Esophagus squamous epithelium (tissue), 4 donors: ENCODE results near the gene KCNAB1.

Experiments used
- CTCF ChIP-seq, 6 experiments: fragments of 450-650 bp in 4 of 6; fragments of 200-600 bp in 2 of 6; sonication (generic) in 2 of 6; IDR thresholded peaks; one replicate each; pipeline ENCODE4 v1.5.1; 2016 to 2019; ENCODE audit warnings: antibody characterized with exemption in 6 of 6, mild to moderate bottlenecking in 4 of 6, moderate library complexity in 4 of 6
- POLR2A ChIP-seq, 4 donors: fragments of 450-650 bp; IDR thresholded peaks; one replicate each; pipeline ENCODE4 v1.6.1; 2017; ENCODE audit warnings: antibody characterized with exemption in 4 of 4, mild to moderate bottlenecking in 4 of 4, moderate library complexity in 3 of 4

DNA sequence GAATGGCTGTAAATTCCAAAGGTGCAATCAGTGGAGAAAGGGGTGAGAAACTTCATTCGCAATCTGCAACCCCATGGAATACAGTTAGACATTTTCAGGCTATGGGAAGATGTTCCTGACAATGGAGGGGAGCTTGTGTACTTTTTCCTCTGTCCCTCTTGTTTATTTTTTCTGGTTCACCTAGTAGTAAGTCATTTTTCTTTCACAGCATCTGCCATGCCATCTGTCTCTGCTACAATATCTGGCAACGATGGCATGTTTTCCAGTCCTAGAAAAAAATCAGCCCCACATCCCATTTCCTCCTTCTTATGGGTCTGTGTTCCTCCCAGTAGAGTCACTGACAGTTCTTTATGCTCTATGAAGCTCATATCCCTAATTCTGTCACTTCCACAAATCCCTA, 358.5 kb downstream of the KCNAB1 start:
- TF ChIP-seq CTCF (IDR thresholded peaks at IDR 0.05), result no peak
- no peak for TF ChIP-seq POLR2A (IDR thresholded peaks at IDR 0.05)
